ENCODE data around the gene HAUS1.

The HAUS1 gene

DNA sequence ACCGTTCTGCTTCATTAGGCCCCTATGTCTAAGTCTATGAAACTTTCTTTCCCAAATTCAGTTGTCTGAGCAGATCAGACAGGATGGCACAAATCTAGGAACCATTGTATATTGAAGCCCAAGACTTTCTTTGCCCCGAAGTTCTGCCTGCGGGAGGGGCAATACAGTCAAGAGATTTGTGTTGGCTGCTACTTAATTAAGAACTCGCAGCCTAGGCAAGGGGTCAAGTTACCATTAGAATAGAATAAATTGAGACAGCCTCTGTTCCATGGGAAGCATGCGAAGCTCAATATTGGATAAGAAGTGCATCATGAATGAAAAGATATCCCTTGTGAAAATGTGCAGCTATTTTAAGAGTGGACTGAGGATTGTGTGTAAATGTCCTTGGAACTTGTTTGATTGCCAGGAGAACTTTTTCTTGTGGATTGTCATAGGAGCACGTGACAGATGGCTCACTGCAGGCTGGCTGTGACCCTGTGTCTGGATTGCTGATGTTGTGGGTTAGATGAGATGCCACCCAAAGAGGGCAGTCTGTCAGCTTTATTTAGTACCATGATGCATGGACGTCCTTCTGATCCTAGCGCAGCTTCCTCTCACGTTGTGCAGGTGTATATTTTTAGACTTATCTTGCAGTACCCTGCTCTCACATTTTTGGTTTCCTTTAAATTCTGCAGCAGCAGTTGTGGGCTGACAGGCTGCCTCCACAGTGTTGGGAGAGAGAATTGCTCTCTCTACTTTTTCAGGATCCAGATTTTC is 30.9 kb downstream of the HAUS1 start:
- no peak for DNase-seq (ENCODE audit: low read depth, low spot score)
- no peak for TF ChIP-seq CTCF (IDR thresholded peaks at IDR 0.05; ENCODE audit: low read depth, low read length)
- in situ Hi-C loops (cut with HindIII; ENCODE audit: low sequenced_read_pairs) = no loop called here
- no peak overlapping the region for H3K4me3 ChIP-seq (ENCODE audit: low read depth, low read length)

DNA sequence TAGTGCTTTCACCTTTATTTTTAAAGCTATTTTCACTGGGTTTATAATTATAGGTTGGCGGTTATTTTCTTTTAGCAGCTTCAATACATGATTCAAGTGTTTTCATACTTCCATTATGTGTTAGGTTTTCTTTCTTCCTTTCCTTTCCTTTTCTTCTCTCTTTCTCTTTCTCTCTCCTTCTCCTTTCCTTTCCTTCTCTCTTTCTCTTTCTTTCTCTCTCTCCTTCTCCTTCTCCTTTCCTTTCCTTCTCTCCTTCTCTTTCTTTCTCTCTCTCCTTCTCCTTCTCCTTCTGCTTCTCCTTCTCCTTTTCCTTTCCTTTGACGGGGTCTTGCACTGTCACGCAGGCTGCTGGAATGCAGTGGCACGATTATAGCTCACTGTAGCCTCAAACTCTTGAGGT is 36.0 kb downstream of the HAUS1 start:
- H3K4me3 ChIP-seq (ENCODE audit: low read depth, low read length) = no peak overlapping the region
- in situ Hi-C loops (cut with HindIII; ENCODE audit: low sequenced_read_pairs) = no loop called here
- no peak for DNase-seq (ENCODE audit: low read depth, low spot score)
- no peak for TF ChIP-seq CTCF (IDR thresholded peaks at IDR 0.05; ENCODE audit: low read depth, low read length)

- in situ Hi-C loops (cut with HindIII; ENCODE audit: low sequenced_read_pairs) = no loop called here
- TF ChIP-seq CTCF (IDR thresholded peaks at IDR 0.05; ENCODE audit: low read depth, low read length) = no peak
- H3K4me3 ChIP-seq (ENCODE audit: low read depth, low read length) = no peak overlapping the region
- DNase-seq (ENCODE audit: low read depth, low spot score) = no peak
Observed at GRCh38 chr18:46141199-46141598, 37.0 kb downstream of the HAUS1 start.

GRCh38 chr18:46148810-46149209 is 44.6 kb downstream of the HAUS1 start:
- peak; percentile 56 for TF ChIP-seq CTCF (IDR thresholded peaks at IDR 0.05; ENCODE audit: low read depth, low read length)
- H3K4me3 ChIP-seq (ENCODE audit: low read depth, low read length) = no peak overlapping the region
- in situ Hi-C loops (cut with HindIII; ENCODE audit: low sequenced_read_pairs) = no loop called here
- DNase-seq (ENCODE audit: low read depth, low spot score) = peak; percentile 73

- H3K4me3 ChIP-seq (ENCODE audit: low read depth, low read length) = no peak overlapping the region
- DNase-seq (ENCODE audit: low read depth, low spot score) = peak; percentile 81
- TF ChIP-seq CTCF (IDR thresholded peaks at IDR 0.05; ENCODE audit: low read depth, low read length) = no peak
- in situ Hi-C loops (cut with HindIII; ENCODE audit: low sequenced_read_pairs) = no loop called here
Observed at GRCh38 chr18:46152436-46152807, 48.2 kb downstream of the HAUS1 start.

GRCh38 chr18:46152808-46153617 is 48.8 kb downstream of the HAUS1 start:
- DNase-seq (ENCODE audit: low read depth, low spot score) = no peak
- in situ Hi-C loops (cut with HindIII; ENCODE audit: low sequenced_read_pairs) = no loop called here
- TF ChIP-seq CTCF (IDR thresholded peaks at IDR 0.05; ENCODE audit: low read depth, low read length) = no peak
- no peak overlapping the region for H3K4me3 ChIP-seq (ENCODE audit: low read depth, low read length)

All from astrocyte of the spinal cord (primary cell).